NCI-H146 (cell line): ENCODE data around the gene HERC2.
A peak's percentile ranks its signal among the peaks of the same experiment; 100 is the strongest.
"Not testable (repeated sequence)": the region's sequence is repeated elsewhere in the genome, so short reads cannot be mapped to it uniquely, and the experiment has no call there.

Experiments used
- DNase-seq: peaks from one replicate; lab custom pipeline; 2025; lab: John Stamatoyannopoulos, UW

Gene HERC2

GRCh38 chr15:28179270-28179669 lies 142.7 kb downstream of the HERC2 start:
- DNase-seq = no peak

- DNase-seq = no peak
Observed at GRCh38 chr15:28178727-28179126, 143.3 kb downstream of the HERC2 start.

GRCh38 chr15:28178290-28178689 lies 143.7 kb downstream of the HERC2 start:
- DNase-seq = no peak

DNA sequence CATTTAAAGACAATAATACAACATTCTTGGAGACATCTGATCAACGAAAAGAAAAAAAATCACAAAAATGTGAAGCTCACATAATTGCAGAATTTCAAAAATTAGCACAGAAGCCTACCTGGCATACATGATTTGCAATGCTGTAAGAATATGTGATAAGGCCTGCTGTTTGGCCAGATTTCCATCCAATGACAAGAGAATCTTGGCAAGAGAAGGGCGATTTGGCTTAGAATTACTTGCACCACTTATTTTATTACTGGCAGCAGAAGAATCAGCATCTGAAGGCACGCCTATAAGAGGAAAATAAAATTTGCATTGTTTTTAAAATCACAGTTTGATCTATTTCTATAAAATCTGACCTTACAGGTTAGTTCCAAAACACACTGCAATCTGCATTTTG lies 152.6 kb downstream of the HERC2 start:
- no peak for DNase-seq

DNA sequence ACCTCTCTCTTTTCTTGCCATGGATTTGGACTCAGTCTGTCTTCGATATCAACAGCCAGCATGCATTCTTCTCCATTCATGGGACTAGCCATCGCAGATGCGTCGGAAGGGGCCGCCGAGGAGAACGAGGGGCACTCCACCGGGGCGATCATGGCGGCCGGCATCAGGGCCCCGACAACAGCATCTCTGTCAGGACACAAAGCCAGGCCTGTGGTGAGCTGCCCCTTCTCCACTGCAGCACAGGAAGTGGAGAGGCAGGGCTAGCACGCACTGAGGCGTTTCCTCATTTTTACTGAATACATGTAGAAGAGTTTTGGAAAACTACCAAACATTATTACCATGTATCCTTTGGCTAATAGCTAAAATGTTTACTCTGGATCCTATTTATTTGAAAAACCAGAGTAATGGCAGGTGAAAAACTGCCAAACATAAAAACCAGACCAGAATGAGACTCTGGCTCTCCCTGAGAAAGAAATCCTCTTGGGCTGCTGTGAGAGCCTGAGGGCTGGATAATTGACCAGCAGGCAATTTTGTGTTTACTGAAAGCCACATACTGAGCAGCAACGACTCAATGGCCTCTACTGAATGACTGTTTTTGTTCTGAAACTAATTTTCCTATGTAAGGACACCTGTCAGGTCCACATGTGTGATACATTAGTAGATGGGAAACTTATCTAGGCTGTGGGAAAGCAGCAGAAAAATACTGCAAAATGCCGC lies 153.4 kb downstream of the HERC2 start:
- DNase-seq = peak; percentile 79

DNA sequence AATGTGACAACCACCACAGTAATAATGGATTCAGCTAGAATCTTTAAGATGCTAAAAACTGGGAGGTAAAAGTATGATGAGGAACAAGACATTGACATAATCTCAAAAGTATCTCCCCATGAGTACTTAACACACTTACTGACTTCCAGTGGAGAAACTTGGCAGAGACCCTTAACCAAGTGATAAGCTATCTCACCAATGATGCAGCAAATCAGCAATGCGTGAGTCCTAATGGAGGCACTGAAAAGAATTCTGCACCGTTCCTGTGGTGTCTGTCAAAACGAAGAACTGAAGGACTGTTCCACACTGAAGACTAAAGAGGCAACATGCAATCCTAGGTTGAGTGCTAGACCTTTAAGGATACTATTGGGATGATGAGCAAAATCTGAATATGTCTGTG lies 154.9 kb downstream of the HERC2 start:
- DNase-seq = no peak

GRCh38 chr15:28165791-28166190 lies 156.2 kb downstream of the HERC2 start:
- no peak for DNase-seq

DNA sequence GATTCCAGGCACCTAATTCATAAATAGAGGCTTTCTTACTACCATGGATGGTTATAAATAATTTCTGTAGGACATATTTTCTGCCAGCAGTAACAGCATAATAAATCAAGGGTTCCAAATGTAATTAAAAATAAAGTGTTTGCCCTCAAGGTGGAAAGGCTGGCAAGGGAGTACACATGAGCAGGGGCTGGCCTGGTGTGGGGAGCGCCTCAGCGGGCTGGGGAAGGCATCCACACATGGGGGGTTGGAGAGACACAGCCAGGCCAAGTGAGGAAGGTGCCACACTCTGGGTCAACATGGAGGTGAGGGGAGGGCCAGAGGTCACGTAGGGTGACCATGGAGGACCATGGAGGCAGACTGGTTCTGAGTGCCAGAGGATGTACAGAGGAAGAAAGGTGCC lies 157.1 kb downstream of the HERC2 start:
- DNase-seq = no peak

DNA sequence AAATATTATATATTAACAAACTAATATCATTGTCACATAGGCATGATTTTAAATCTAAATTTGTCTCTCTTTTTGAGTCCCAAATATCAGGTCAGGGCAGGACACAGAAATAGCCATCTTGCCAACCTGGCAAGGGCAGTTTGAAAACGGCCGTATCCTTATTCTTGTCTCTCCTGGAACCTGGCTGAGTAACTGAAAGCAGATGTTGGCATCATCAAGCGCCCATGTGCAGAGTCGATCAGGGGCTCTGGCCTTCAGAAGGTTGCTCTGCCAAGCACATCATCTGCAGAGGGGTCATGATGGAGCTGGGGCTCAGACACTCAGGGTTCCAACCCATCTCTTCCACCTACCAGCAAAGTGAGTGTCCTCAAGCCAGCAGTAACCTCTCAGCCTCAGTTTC lies 167.7 kb downstream of the HERC2 start:
- no peak for DNase-seq

DNA sequence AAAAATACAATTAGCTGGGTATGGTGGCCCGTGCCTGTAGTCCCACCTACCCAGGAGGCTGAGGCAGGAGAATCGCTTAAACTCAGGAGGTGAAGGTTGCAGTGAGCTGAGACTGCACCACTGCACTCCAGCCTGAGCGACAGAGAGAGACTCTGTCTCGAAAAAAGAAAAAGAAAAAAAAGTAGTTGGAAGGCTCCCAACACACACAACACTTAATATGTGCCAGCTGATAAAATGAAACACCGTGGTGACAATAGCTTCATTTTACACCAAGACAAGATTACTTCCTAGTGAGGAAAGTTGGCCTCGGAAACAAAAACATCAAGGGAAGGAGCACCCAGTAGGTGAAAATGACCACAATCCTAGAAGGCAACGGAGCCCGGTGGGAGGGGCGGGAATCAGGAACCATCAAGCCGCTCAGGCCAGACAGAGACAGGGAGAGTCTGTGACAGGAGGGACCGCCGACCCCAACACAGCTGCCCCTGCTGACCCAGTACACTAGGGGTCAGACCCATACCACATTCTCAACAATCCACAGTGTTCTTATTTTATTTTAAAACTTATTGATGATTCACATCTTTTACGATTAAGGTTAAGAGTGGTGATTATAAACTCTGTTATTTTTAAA lies 168.4 kb downstream of the HERC2 start:
- no peak for DNase-seq

DNA sequence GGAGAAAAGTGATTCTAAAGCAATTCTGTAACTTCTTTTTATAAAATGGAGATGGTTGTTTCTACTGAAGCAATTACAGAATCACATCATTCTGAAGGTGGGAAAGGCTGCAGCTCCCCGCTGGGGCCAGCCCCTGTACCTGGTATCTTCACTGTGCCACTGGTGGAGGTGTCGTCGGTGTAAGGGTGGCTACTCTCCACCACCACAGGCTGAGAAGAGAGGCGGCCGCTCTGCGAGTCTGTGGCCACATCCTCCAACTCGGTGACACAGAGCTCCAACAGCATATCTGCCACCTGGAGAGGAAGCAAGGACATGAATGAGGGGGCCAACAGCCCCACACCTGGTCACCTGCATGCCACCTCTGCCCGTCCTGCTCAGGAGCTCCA lies 169.4 kb downstream of the HERC2 start:
- not testable (repeated sequence) for DNase-seq

DNA sequence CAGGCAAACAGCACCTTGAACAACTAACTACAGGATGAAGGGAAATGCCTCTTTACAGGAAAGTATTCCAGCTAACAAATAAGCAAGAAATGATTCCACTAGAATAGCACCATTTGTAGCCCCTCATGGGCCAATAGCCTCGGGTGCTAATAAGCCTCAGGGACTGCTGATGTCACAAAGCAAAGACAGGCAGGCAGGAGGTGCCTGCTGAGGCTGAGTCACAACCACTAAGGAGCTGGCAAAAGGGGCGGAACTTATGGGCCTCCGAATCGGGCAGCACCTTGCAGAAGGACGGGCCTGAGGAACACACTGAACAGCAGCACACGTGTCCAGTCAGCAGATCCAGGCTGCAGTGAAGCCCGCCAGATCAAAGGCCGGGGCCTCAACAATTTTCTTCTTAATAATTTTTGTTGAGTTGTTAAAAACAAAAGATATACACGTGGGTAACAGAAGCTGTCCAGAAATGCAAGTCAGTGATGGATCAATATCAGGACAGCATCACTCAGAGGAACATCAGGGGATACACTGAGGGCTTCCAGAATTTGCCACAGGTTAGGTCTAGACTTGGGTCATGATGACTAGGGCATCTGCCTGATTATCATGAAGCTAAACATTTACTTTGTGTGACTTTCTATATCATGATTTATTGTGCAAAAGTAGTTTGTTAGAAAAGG lies 170.0 kb downstream of the HERC2 start:
- not testable (repeated sequence) for DNase-seq

DNA sequence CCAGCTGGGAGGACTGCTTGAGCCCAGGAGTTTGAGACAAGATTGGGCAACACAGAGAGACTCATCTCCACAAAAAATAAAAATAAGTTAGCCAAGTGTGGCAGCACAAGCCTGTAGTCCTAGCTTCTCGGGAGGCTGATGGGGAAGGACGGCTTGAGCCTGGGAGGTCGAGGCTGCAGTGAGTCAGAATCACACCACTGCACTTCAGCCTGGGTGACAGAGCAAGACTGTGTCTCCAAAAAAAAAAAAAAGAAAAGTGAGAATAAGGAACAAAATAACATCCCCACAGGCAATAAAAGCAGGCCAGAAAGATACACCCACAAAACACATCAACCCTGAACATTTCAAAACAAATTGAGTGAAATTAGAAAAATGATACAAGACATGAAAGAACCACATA lies 174.2 kb downstream of the HERC2 start:
- no peak for DNase-seq

DNA sequence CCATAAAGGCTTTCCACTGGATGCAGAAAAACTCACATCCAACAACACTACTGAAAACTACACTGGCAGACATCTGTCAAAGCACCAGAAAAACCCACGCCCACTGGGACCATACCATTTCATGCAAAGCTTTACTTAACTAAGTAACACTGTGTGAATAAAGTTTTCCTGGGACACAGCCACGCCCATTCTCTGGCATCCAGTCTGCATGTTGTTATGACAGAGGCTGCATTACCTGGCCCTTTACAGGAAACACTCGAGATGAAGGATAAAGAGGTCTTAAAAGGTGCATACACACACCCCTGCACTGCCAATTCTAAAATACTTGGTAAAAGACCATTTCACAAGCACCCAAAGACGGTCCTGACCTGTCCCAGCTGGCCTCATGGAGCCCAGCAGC lies 176.6 kb downstream of the HERC2 start:
- DNase-seq = not testable (repeated sequence)

DNA sequence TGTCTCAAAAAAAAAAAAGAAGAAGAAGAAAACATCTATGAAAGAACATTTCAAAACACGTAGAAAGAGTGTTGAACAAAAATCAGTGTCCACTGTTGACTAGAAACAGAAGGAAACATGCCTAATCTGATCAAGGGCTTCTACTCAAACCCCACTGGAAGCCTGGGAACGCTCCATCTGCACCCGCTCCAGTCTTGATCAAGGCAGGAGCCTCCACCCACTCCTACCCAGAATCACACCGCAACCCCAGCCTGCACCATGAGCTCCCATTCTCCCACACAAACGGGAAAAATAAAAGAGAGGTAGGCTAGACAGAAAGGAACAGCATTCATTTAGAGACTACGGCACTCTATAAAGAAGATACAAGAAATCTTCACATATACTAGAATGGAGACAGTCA lies 181.9 kb downstream of the HERC2 start:
- no peak for DNase-seq

GRCh38 chr15:28137408-28138039 lies 184.5 kb downstream of the HERC2 start:
- DNase-seq = not testable (repeated sequence)

GRCh38 chr15:28136236-28136904 lies 185.6 kb downstream of the HERC2 start:
- DNase-seq = not testable (repeated sequence)

DNA sequence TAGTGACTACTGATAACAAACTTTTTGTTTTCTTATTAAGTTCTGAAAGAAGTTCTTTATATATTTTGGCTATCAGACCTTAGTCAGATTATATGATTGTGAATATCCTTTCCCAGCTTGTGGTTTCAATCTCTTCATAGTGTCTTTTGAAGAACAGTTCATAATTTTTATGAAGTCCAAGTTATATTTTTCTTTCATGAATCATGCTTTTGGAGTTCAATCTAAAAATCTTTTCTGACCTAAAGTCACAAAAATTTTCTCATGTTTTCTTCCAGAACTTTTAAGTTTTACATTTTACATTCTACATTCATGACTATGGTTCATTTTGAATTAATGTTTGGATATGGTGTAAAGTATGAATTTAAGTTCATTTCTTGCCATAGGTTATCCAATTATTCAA lies 188.7 kb downstream of the HERC2 start:
- no peak for DNase-seq

GRCh38 chr15:28132524-28133275 lies 189.3 kb downstream of the HERC2 start:
- DNase-seq = no peak

DNA sequence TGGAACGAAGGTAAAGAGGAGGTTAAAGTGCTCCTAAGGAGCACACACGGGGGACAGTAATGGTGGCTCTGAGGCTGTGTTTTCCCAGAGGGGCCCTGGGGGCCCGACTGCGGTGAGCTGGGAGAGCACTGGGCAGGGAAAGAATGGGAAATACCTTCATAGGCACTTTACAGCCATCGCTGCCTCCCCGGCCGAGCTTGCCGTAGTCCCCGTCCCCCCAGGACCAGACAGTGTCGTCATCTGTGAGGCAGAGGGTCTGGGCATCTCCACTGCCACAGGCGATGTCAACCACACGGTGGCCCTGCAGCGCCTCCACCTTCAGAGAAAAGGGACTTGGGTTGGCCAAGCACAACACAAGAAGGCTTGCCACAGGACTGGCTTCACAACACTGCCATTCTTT lies 190.0 kb downstream of the HERC2 start:
- DNase-seq = no peak

DNA sequence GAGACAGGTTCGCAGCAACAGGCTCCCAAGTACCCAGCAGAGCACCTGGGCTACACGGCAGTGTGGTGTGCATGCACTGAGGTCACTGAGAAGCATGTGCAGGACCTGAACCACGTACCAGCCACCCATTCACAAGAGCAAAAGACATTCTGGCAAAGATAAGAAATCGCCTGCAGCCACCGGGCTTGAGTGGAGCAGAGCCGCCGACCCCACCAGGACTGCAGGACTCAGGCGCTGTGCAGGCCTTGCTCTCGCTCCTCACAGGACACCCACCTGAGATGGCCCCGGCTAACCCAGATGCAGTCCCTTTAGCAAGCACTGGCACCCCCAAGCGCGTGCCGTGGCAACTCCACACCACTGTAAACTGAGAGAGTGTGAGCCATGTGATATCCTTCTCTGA lies 190.6 kb downstream of the HERC2 start:
- no peak for DNase-seq

DNA sequence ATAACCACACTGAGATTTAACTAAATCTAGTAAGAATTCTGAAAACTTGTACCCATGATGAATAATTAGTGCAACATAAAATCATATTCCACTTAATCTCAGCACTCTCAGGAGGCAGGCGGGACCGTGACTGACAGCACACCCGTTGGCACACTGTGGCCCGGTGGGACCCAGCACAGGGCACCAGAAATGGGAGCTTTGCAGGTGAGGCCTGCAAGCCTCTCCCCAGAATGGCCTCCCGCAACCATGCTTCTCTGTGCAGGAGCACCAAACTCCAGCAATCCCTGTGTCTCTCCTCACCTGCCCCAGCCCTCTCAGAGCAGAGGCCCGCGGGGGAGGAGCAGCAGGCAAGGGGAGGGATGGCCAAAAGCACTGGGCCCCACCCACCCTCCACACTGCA lies 191.3 kb downstream of the HERC2 start:
- no peak for DNase-seq
